ENCODE data around the gene ERCC6L2. TPM values are rescaled to one million over a fixed set of nuclear protein-coding genes. Genes with fewer than 3 reads are reported as not detected.

The ERCC6L2 gene
- total RNA-seq, 1 donor from 2014 or later, result 49.5 TPM

DNA sequence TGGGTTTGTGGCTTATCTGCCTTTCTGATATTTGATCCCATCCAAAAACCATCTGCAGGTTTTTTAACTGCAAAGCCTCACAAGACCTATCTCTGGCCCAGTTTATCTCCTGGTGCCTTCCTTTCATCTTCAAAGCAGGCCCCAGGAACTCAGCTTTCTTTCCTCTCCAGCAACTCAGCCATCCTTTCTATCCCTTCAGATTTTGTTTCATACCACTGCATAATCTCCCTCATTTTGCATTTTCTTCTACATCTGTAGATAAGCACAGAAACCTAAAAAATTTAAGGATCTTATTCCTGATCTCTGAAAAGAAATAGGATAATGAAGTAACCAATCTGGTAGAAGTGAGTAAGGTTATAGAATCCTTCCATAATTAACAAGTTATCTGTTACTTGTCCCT is 19.5 kb upstream of the ERCC6L2 start:
- H3K9me3 Mint-ChIP-seq (ENCODE audit: low read depth), result peaks cover under 1% of the 10 kb centered on the region
- TF ChIP-seq CTCF (IDR thresholded peaks at IDR 0.05; ENCODE audit: unreplicated experiment), result no peak
- H3K27me3 Mint-ChIP-seq, result no peaks in the 10 kb centered on the region
- H3K4me1 Mint-ChIP-seq (ENCODE audit: low read depth), result peaks cover 10% of the 10 kb centered on the region
- H3K36me3 Mint-ChIP-seq (ENCODE audit: insufficient read depth), result peaks cover under 1% of the 10 kb centered on the region
- DNase-seq (ENCODE audit: low spot score, unreplicated experiment), result no peak
- H3K27ac Mint-ChIP-seq, result no peak overlapping the region
- no peak overlapping the region for H3K4me3 Mint-ChIP-seq (ENCODE audit: low read depth)

DNA sequence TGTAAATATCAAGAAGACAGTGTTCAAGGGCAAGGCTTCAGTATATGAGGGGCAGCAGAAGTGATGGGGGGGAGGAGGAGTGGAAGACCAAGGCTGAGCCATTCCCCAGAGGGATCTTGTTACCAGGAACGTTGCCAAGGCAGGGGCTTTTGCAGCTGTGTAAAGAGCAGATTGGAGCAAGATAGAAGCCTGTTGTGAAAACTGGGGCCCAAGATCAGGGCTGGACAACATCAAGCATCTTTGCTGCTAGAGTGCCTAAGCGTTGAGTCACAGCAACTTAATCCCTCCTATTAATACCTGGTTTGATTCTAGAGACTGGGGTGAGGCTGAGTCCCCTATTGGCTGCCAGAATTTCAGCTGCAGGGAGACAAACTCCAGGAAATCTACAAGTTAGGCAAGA is 18.4 kb upstream of the ERCC6L2 start:
- H3K27me3 Mint-ChIP-seq, result no peaks in the 10 kb centered on the region
- H3K36me3 Mint-ChIP-seq (ENCODE audit: insufficient read depth), result peaks cover 4% of the 10 kb centered on the region
- no peak for DNase-seq (ENCODE audit: low spot score, unreplicated experiment)
- H3K9me3 Mint-ChIP-seq (ENCODE audit: low read depth), result peaks cover 7% of the 10 kb centered on the region
- peak overlapping the region; percentile 15 for H3K27ac Mint-ChIP-seq
- peaks cover 10% of the 10 kb centered on the region for H3K4me1 Mint-ChIP-seq (ENCODE audit: low read depth)
- H3K4me3 Mint-ChIP-seq (ENCODE audit: low read depth), result no peak overlapping the region
- TF ChIP-seq CTCF (IDR thresholded peaks at IDR 0.05; ENCODE audit: unreplicated experiment), result no peak

- DNase-seq (ENCODE audit: low spot score, unreplicated experiment), result no peak
- Mint-ChIP-seq H3K4me3 (ENCODE audit: low read depth) (no peak overlapping the region), H3K9me3 (ENCODE audit: low read depth) (peaks cover 12% of the 10 kb centered on the region), H3K27ac (no peak overlapping the region), H3K27me3 (no peaks in the 10 kb centered on the region), H3K36me3 (ENCODE audit: insufficient read depth) (peaks cover 7% of the 10 kb centered on the region), H3K4me1 (ENCODE audit: low read depth) (peaks cover 10% of the 10 kb centered on the region)
- no peak for TF ChIP-seq CTCF (IDR thresholded peaks at IDR 0.05; ENCODE audit: unreplicated experiment)
Measured at GRCh38 chr9:95857896-95858295, 17.6 kb upstream of the ERCC6L2 start.

DNA sequence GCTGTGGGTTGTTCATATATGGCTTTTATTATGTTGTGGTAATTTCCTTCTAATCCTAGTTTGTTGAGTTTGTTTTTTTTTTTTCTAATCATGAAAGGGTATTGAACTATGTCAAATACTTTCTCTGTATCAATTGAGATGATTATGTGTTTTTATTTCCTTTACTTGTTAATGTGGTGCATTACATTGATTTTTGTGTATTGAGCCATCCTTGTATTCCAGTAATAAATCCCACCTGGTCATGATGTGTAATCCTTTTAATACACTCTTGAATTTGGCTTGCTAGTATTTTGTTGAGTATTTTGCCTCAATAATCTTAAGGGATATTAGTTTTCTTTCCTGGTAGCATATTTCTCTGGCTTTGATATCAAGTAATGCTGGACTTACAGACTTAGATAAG is 13.1 kb upstream of the ERCC6L2 start:
- H3K4me1 Mint-ChIP-seq (ENCODE audit: low read depth), result peaks cover 1% of the 10 kb centered on the region
- no peaks in the 10 kb centered on the region for H3K27me3 Mint-ChIP-seq
- no peak for DNase-seq (ENCODE audit: low spot score, unreplicated experiment)
- H3K4me3 Mint-ChIP-seq (ENCODE audit: low read depth), result no peak overlapping the region
- no peak for TF ChIP-seq CTCF (IDR thresholded peaks at IDR 0.05; ENCODE audit: unreplicated experiment)
- H3K9me3 Mint-ChIP-seq (ENCODE audit: low read depth), result peaks cover 20% of the 10 kb centered on the region
- peaks cover 15% of the 10 kb centered on the region for H3K36me3 Mint-ChIP-seq (ENCODE audit: insufficient read depth)
- no peak overlapping the region for H3K27ac Mint-ChIP-seq

DNA sequence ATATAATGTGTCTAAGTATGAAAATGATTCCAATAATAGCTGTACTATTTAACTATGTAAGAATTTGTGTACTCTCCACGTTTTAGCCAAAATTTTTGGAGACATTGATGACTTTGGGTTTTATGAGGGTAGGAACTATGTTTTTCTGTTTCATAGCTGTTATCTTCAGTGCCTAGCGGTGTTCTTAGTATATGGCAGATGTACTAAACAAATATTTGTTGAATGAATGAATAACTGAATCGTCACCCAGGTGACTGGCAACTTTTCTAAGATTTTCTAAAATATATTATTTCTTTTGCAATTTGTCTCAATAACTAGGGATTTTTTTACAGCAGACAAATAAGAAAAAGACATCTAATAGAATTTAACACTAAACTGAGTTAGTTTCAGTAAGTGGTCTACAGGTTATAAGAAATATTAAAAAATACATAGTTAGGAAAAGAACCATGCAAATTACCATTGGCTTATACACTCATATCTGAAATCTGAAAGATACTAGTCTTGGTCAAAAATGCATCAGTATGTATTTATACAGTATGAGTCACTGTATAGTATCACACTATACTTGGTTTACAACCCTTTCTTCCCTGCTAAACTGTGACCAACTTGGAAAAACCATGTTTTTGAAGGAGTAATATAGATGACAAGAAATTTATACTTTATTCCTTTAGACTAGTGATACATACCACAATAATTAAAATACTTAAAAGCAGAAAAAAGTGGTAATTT is 10.5 kb upstream of the ERCC6L2 start:
- Mint-ChIP-seq H3K4me1 (ENCODE audit: low read depth) (no peaks in the 10 kb centered on the region), H3K4me3 (ENCODE audit: low read depth) (no peak overlapping the region), H3K36me3 (ENCODE audit: insufficient read depth) (peaks cover 18% of the 10 kb centered on the region), H3K9me3 (ENCODE audit: low read depth) (peaks cover 20% of the 10 kb centered on the region), H3K27ac (no peak overlapping the region), H3K27me3 (no peaks in the 10 kb centered on the region)
- no peak for DNase-seq (ENCODE audit: low spot score, unreplicated experiment)
- TF ChIP-seq CTCF (IDR thresholded peaks at IDR 0.05; ENCODE audit: unreplicated experiment), result no peak
